Midbrain (tissue), 1 donor: ENCODE measurements around the gene SLC10A1.
A peak's percentile ranks its signal among the peaks of the same experiment; 100 is the strongest.
"Not testable (repeated sequence)": the region's sequence is repeated elsewhere in the genome, so short reads cannot be mapped to it uniquely, and the experiment has no call there.

Experiments
- DNase-seq: peaks from one replicate; lab custom pipeline; 2025; lab: John Stamatoyannopoulos, UW

SLC10A1 gene

GRCh38 chr14:69796797-69797500, at the start of gene SLC10A1:
Gene SLC10A1 (minus strand): TSS chr14:69797241. CDS start chr14:69797155, 86 bp downstream.
- no peak for DNase-seq

GRCh38 chr14:69845787-69846186, 48.7 kb upstream of the SLC10A1 start:
- DNase-seq = no peak

- DNase-seq = no peak
These were observed 48.1 kb upstream of the SLC10A1 start for GRCh38 chr14:69845050-69845581.

DNA sequence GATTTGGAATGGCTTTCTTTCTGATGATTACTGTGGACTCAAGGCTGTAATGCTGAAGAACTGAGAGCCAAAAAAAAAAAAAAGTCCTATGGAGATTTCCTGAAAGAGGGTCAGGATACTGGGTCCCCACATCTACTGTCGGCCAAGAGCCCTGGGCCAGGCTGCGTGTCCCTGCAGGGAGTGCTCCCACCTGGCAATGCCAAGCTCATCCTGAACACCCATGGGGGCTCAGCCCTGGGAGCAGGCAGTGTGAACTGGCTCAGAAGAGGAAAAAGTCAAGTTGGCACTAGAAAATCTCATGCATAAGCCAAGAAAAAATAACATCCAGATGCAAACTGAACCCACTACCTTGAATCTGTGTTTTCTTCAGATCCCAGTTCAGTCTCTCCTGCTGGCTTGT, 47.1 kb upstream of the SLC10A1 start:
- no peak for DNase-seq

GRCh38 chr14:69842686-69843420, 45.8 kb upstream of the SLC10A1 start:
- no peak for DNase-seq

- no peak for DNase-seq
These were observed 44.6 kb upstream of the SLC10A1 start for GRCh38 chr14:69841656-69842055.

DNA sequence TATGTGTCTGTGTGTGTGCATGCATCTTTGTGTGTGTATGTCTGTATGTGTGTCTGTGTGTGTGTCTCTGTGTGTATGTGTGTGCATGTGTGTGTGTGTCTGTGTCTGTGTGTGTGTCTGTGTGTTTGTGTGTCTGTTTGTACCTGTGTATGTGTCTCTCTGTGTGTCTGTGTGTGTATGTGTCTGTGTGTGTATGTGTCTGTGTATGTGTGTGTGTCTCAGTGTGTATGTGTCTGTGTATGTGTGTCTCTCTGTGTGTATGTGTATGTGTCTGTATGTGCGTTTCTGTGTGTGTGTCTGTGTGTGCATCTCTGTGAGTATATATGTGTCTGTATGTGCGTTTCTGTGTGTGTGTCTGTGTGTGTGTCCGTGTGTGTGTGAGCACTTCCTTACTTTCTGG, 42.6 kb upstream of the SLC10A1 start:
- no peak for DNase-seq

DNA sequence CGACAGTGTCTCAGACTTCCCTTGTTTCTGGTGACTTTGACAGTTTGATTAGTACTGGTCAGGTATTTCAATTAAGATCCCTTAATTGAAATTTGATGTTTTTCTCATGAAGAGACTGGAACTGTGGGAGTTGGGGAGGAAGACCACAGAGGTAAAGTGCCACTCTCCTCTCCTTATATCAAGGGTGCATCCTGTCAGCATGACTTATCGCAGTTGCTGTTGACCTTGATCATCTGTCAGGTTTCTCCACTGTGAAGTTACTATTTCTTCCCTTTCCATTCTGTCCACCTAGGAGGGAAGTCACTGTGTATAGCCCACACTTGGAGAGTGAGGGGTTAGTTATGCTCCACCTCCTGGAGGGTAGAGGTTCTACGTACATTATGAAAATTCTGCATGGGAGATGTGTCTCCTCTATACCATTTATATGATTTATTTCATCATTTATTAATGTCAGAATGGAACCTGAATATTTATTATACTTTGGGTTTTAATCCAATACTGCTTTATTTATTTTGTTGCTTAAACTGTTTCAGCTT, 41.9 kb upstream of the SLC10A1 start:
- DNase-seq = no peak

GRCh38 chr14:69828879-69829278, 31.8 kb upstream of the SLC10A1 start:
- no peak for DNase-seq

GRCh38 chr14:69828354-69828753, 31.3 kb upstream of the SLC10A1 start:
- DNase-seq = peak; percentile 35

DNA sequence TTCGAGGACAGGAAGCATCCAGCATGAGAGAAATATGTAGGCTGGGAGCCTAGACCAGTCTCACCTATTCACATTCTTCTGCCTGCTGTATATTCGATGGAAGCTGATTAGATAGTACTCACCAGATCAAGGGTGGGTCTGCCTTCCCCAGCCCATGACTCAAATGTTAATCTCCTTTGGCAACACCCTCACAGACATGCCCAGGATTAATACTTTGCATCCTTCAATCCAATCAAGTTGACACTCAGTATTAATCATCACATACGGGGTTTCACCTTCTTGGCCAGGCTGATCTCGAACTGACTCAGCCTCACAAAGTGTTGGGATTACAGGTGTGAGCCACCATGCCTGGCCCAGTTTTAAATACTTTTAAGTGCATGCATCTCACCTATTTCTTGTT, 30.5 kb upstream of the SLC10A1 start:
- DNase-seq = no peak

DNA sequence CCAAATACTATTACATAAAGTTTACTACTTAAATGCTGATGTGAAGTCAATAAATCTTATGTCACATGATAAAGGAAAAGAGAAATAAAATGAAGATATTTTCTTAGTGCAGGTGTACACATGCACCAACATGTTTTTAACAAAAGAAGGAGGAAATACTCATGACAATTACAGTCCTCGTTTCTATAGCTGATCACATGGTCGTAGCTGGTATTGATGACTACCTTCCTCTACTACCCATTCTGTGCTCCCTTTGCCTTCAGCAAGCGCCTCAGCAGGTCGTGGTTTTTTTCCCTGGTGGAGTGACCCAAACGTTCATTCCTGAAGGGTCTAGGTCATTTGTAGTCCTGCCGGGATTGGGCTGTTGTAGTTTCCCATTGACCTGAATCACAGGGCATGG, 25.4 kb upstream of the SLC10A1 start:
- DNase-seq = no peak

DNA sequence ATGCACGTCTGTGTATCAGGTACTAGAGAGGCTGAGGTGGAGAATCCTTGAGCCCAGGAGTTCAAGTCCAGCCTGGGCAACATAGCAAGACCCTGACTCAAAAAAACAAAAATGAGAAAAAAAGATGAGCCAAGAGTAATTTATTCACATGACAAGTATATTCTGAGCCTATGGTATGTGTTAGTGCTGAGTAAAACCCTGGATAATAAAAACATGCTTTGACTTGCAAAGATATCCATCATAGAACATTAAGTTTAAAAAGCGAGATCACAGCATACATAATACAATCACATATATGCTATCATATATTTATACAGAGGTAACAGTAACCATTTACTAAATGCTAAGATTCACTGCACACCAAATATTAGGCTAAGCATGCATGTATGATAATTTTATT, 23.9 kb upstream of the SLC10A1 start:
- DNase-seq = no peak

DNA sequence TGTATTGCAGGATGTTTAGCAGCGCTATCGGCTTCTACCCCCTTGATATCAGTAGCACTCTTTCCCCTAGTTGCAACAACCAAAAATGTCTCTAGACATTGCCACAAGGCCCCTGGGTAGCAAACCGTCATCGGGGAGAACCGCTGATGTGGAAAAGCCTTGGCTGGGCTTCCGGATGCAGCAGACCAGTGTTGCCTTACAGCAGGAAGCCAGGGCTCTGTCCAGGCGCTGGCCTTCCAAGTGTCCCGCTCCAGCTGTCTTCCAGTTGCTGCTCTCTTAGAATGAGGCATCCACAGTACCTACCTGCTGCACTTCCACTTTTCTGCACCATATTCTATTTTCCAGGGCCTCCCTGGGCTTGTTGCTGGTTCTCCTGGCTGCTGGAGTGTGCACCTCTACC, 22.6 kb upstream of the SLC10A1 start:
- DNase-seq = no peak

GRCh38 chr14:69818758-69819191, 21.7 kb upstream of the SLC10A1 start:
- peak; percentile 87 for DNase-seq

GRCh38 chr14:69816216-69816615, 19.2 kb upstream of the SLC10A1 start:
- DNase-seq = no peak

DNA sequence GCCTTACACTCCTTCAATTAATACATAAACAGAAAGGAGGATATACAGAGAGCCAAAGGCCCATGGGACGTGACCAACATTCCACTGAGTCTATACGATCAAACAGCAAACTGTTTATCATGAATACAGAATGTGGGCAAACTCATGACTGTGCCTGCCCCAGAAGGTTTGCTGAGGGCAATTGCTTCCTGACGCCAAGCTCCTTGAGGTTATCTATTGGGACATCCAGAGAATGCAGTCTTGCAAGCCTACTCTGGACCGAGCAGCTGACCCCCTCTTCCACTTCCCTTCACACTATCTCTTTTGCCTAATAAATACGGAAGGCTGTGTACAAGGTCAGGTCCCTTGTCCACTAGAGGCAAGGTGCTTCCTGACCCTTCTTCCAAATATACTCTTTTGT, 18.5 kb upstream of the SLC10A1 start:
- DNase-seq = no peak

DNA sequence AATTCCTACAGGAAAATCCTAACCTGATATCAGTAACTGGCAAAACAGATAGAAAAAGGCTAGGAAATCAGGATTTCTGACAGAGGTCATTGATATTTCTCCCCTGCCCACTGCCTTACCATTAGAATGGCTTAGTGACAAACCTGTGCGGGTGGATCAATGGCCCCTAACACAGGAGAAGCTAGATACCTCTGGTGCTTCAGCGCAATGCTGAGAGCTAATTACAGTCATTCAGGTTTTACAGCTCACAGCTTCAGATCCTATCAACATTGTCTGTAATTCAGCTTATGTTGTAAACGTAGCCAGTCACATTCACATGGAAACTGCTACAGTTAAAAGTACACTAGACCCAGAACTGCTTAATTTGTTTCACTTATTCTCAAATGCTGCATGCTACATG, 17.4 kb upstream of the SLC10A1 start:
- DNase-seq = no peak

DNA sequence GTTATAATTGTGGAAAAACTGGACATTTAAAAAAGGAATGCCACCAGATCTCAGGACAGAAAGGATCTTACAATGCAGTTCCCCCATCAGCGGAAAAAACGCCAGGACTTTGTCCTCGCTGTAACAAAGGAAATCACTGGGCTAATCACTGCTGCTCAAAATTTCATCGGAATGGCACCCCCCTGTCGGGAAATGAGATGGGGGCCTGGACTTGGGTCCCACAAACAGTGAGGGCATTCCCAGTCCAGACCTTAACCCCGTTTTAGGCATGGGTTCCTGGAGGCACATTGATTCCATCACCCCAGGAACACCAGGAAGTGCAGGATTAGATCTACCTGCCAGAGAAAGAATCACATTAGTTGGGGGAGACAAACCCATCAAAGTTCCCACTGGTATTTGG, 16.3 kb upstream of the SLC10A1 start:
- DNase-seq = not testable (repeated sequence)

- no peak for DNase-seq
These were observed 15.7 kb upstream of the SLC10A1 start for GRCh38 chr14:69812711-69813110.

DNA sequence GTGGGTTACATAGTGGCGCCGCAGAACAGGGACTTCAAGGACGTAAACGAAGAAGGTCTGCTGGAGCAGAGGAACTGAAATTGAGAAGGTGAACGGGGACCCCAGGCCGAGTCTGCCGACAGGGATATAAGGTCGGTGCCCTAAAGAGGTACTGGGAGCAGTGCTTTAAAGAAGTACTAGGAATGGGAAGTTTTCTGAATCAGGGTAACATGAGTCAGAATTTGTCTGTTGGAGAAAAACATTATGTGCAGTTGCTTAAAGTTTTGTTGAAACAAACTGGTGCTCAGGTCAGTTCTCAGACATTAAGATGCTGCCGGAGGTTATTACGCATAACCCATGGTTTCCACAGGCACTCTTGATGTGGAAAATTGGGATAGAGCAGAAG, 14.8 kb upstream of the SLC10A1 start:
- DNase-seq = no peak

DNA sequence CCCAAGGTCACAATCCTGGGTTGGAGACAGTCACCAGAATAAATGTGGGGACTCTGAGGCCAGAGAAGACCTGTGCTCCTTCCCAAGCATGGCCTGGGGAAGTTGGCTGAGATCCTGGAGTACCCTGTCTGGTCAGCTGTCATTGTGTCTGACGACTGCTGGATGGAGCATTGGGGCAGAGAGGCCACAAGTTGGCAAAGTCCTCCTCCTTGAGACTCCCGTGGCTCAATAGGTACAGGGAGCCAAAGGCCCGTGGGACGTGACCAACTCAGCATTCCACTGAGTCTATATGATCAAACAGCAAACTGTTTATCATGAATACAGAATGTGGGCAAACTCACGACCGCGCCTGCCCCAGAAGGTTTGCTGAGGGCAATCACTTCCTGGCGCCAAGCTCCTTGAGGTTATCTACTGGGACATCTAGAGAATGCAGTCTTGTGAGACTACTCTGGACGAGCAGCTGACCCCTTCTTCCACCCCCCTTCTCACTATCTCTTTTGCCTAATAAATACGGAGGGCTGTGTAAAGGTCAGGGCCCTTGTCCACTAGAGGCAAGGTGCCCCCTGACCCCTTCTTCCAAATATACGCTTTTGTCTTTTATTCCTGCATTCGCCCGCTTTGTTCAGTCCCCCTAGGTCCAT, 14.3 kb upstream of the SLC10A1 start:
- DNase-seq = no peak
